GM21619 (cell line): ENCODE measurements around the gene UPK3BL1.
"Not testable (repeated sequence)": the region's sequence is repeated elsewhere in the genome, so short reads cannot be mapped to it uniquely, and the experiment has no call there.

Experiments used
- ATAC-seq: cut with Tn5 transposase; IDR thresholded peaks from one replicate; pipeline ENCODE4 v1.9.1; 2021; ENCODE audit not compliant: unreplicated experiment

The UPK3BL1 gene

GRCh38 chr7:102589857-102590256 lies 52.7 kb downstream of the UPK3BL1 start:
- not testable (repeated sequence) for ATAC-seq
